ENCODE results near the gene ZFAND3. TPM values are rescaled to one million over a fixed set of nuclear protein-coding genes. Genes with fewer than 3 reads are reported as not detected.

The ZFAND3 gene
- total and polyA plus RNA-seq, 2 experiments from 2014 or later = 36.5 to 50.0 TPM

- Histone ChIP-seq H3K27me3 (no peaks in the 10 kb centered on the region), H3K9me2 (replicated peaks; ENCODE audit: insufficient read depth) (no peaks in the 10 kb centered on the region), H3K4me2 (no peak overlapping the region), H3K36me3 (replicated peaks; ENCODE audit: insufficient read depth, low read depth) (no peaks in the 10 kb centered on the region), H3K79me2 (peaks cover 98% of the 10 kb centered on the region), H3K27ac (no peak overlapping the region), H3K4me3 (no peak overlapping the region), H3K4me1 (ENCODE audit: insufficient read depth) (no peaks in the 10 kb centered on the region), H2AFZ (no peak overlapping the region), H3K9me3 (ENCODE audit: low read depth) (no peaks in the 10 kb centered on the region), H4K20me1 (ENCODE audit: insufficient read depth, poor library complexity, severe bottlenecking) (peaks cover 50% of the 10 kb centered on the region)
- WGBS (ENCODE audit: low lambda C conversion rate, missing lambda C conversion rate) = 87% methylated on average over 2 of the region's 2 CpGs
- no peak for TF ChIP-seq CTCF (IDR thresholded peaks at IDR 0.05; ENCODE audit: poor library complexity)
- no peak for DNase-seq (ENCODE audit: low spot score)
Measured at GRCh38 chr6:37971266-37971665, 151.7 kb downstream of the ZFAND3 start.

- Histone ChIP-seq H3K9me3 (ENCODE audit: low read depth) (no peaks in the 10 kb centered on the region), H2AFZ (no peak overlapping the region), H4K20me1 (ENCODE audit: insufficient read depth, poor library complexity, severe bottlenecking) (peaks cover 48% of the 10 kb centered on the region), H3K4me1 (ENCODE audit: insufficient read depth) (no peaks in the 10 kb centered on the region), H3K27ac (no peak overlapping the region), H3K27me3 (no peaks in the 10 kb centered on the region), H3K9me2 (replicated peaks; ENCODE audit: insufficient read depth) (no peaks in the 10 kb centered on the region), H3K4me3 (no peak overlapping the region), H3K4me2 (no peak overlapping the region), H3K79me2 (peaks cover 98% of the 10 kb centered on the region), H3K36me3 (replicated peaks; ENCODE audit: insufficient read depth, low read depth) (no peaks in the 10 kb centered on the region)
- no peak for DNase-seq (ENCODE audit: low spot score)
- 91% methylated on average over 4 of the region's 4 CpGs for WGBS (ENCODE audit: low lambda C conversion rate, missing lambda C conversion rate)
- TF ChIP-seq EZH2phosphoT487 (IDR thresholded peaks at IDR 0.05; ENCODE audit: low read depth, severe bottlenecking, unreplicated experiment) (no peak), EZH2 (IDR thresholded peaks at IDR 0.05; ENCODE audit: borderline replicate concordance) (no peak), CTCF (IDR thresholded peaks at IDR 0.05; ENCODE audit: poor library complexity) (no peak)
Measured at GRCh38 chr6:37971711-37972390, 152.3 kb downstream of the ZFAND3 start.

- H3K27me3 ChIP-seq = no peaks in the 10 kb centered on the region
- DNase-seq (ENCODE audit: low spot score) = no peak
- H3K4me1 ChIP-seq (ENCODE audit: insufficient read depth) = no peaks in the 10 kb centered on the region
- WGBS (ENCODE audit: low lambda C conversion rate, missing lambda C conversion rate) = 85% methylated on average over 1 of the region's 1 CpG
- H3K27ac ChIP-seq = no peak overlapping the region
- H3K4me3 ChIP-seq = no peak overlapping the region
- no peak overlapping the region for H2AFZ ChIP-seq
- no peaks in the 10 kb centered on the region for H3K9me3 ChIP-seq (ENCODE audit: low read depth)
- no peaks in the 10 kb centered on the region for H3K36me3 ChIP-seq (replicated peaks; ENCODE audit: insufficient read depth, low read depth)
- H3K9me2 ChIP-seq (replicated peaks; ENCODE audit: insufficient read depth) = no peaks in the 10 kb centered on the region
- TF ChIP-seq EZH2phosphoT487 (IDR thresholded peaks at IDR 0.05; ENCODE audit: low read depth, severe bottlenecking, unreplicated experiment) (no peak), CTCF (IDR thresholded peaks at IDR 0.05; ENCODE audit: poor library complexity) (no peak)
- H3K4me2 ChIP-seq = no peak overlapping the region
- peaks cover 97% of the 10 kb centered on the region for H3K79me2 ChIP-seq
- H4K20me1 ChIP-seq (ENCODE audit: insufficient read depth, poor library complexity, severe bottlenecking) = peaks cover 48% of the 10 kb centered on the region
Measured at GRCh38 chr6:37972994-37973757, 153.6 kb downstream of the ZFAND3 start.

All from hepatocyte (in vitro differentiated cells).